Fibroblast of lung (primary cell): Measurements from ENCODE around the gene LHFPL4. TPM values are rescaled to one million over a fixed set of nuclear protein-coding genes. Genes with fewer than 3 reads are reported as not detected.

Experiments
- DNase-seq, 2 donors: peaks; one replicate each; pipeline versions ENCODE4 v3.0.0 to v3.0.0-alpha.2; 2010; ENCODE audit warnings: low read depth in 2 of 2
- H2AFZ ChIP-seq: 2 replicates; pipeline ENCODE4 v1.5.1; 2012; ENCODE audit warnings: low read length, control low read depth, inconsistent platforms
- H3K27ac ChIP-seq: 2 replicates; pipeline ENCODE4 v1.5.1; 2011; ENCODE audit warnings: low read length, control low read depth; ENCODE audit not compliant: insufficient read depth
- H3K27me3 ChIP-seq: 2 replicates; pipeline ENCODE4 v1.5.1; 2011; ENCODE audit warnings: mild to moderate bottlenecking, low read length; ENCODE audit not compliant: control insufficient read depth, insufficient read depth
- H3K36me3 ChIP-seq: 2 replicates; pipeline ENCODE4 v1.5.1; 2011; ENCODE audit warnings: low read length; ENCODE audit not compliant: control insufficient read depth, insufficient read depth
- H3K4me1 ChIP-seq: 2 replicates; pipeline ENCODE4 v1.5.1; 2011; ENCODE audit warnings: low read length; ENCODE audit not compliant: control insufficient read depth, insufficient read depth; ENCODE audit errors: extremely low read depth
- H3K4me2 ChIP-seq: 2 replicates; pipeline ENCODE4 v1.5.1; 2011; ENCODE audit warnings: low read length, control low read depth; ENCODE audit not compliant: insufficient read depth; ENCODE audit errors: extremely low read depth
- H3K4me3 ChIP-seq, 4 experiments: fragments of 200-600 bp in 1 of 4; sonication (generic) in 1 of 4; replicated peaks in 1 of 4; 2 replicates each; pipeline ENCODE4 v1.5.1; 2011 to 2016; ENCODE audit warnings: low read length in 4 of 4, low read depth in 3 of 4, mild to moderate bottlenecking in 3 of 4, control low read depth in 2 of 4, inconsistent platforms in 1 of 4, mixed read lengths in 1 of 4; ENCODE audit not compliant: insufficient read depth in 1 of 4; ENCODE audit errors: control extremely low read depth in 1 of 4
- H3K79me2 ChIP-seq: 2 replicates; pipeline ENCODE4 v1.5.1; 2012; ENCODE audit warnings: mild to moderate bottlenecking, low read length, inconsistent platforms; ENCODE audit not compliant: control insufficient read depth, insufficient read depth
- H3K9ac ChIP-seq: 2 replicates; pipeline ENCODE4 v1.5.1; 2011; ENCODE audit warnings: mild to moderate bottlenecking, low read length, control low read depth; ENCODE audit not compliant: insufficient read depth
- H3K9me3 ChIP-seq: 2 replicates; pipeline ENCODE4 v1.5.1; 2012; ENCODE audit warnings: low read depth, low read length; ENCODE audit not compliant: control insufficient read depth, insufficient read depth
- H4K20me1 ChIP-seq: 2 replicates; pipeline ENCODE4 v1.5.1; 2011; ENCODE audit warnings: low read length; ENCODE audit not compliant: control insufficient read depth, insufficient read depth; ENCODE audit errors: extremely low read depth
- CTCF ChIP-seq, 2 donors: IDR thresholded peaks in 1 of 2; conservative IDR thresholded peaks in 1 of 2; 1 replicate in 1 of 2; 2 replicates in 1 of 2; pipeline ENCODE4 v1.5.1; 2011 to 2012; ENCODE audit warnings: low read length in 2 of 2, control low read depth in 1 of 2, inconsistent platforms in 1 of 2, low read depth in 1 of 2, mild to moderate bottlenecking in 1 of 2
- EZH2 ChIP-seq: IDR thresholded peaks from 2 replicates; pipeline ENCODE4 v1.5.1; 2012; ENCODE audit warnings: low read length, control low read depth, mild to moderate bottlenecking; ENCODE audit errors: missing control alignments
- polyA plus RNA-seq, 2 donors: library from polyadenylated mRNA; depleted of rRNA in 1 of 2; stranded (reverse) in 1 of 2; unstranded in 1 of 2; fragments of >200 nt; gene quantifications; 2 replicates each; pipeline ENCODE4 v1.2.1, GENCODE V29; 2011 to 2012; ENCODE audit warnings: missing spikeins in 1 of 2
- total RNA-seq: library from RNA; depleted of rRNA; stranded (reverse); fragments of >200 nt; gene quantifications from 2 replicates; pipeline ENCODE4 v1.2.1, GENCODE V29; 2014

The LHFPL4 gene
- total and polyA plus RNA-seq, 2 donors (not counting 1 experiment from before 2014, with no cell fraction given), result 0.01 to 0.17 TPM

- H2AFZ ChIP-seq, result no peak overlapping the region
Observed at GRCh38 chr3:9536212-9536611, 17.4 kb downstream of the LHFPL4 start.

GRCh38 chr3:9534429-9534828, 19.2 kb downstream of the LHFPL4 start:
- H3K79me2 ChIP-seq, result no peaks in the 10 kb centered on the region

More at GRCh38 chr3:9536212-9536611, 17.4 kb downstream of the LHFPL4 start:
- no peak overlapping the region for H3K9ac ChIP-seq
- H3K79me2 ChIP-seq, result no peaks in the 10 kb centered on the region
- H3K4me3 ChIP-seq, result no peak overlapping the region
- no peak for DNase-seq
- no peaks in the 10 kb centered on the region for H3K9me3 ChIP-seq
- TF ChIP-seq EZH2 (no peak), CTCF (conservative IDR thresholded peaks at IDR 0.05 in 1 of 2, IDR thresholded peaks at IDR 0.05 in 1 of 2; ENCODE audit: low read depth in 1 of 2, low read length in 2 of 2) (no peak)
- no peaks in the 10 kb centered on the region for H3K36me3 ChIP-seq
- H3K4me1 ChIP-seq, result no peaks in the 10 kb centered on the region
- H3K27ac ChIP-seq, result no peak overlapping the region
- H4K20me1 ChIP-seq, result no peaks in the 10 kb centered on the region
- H3K4me2 ChIP-seq, result no peak overlapping the region
- no peaks in the 10 kb centered on the region for H3K27me3 ChIP-seq

GRCh38 chr3:9525078-9525477, 28.5 kb downstream of the LHFPL4 start:
- Histone ChIP-seq H3K9me3 (no peaks in the 10 kb centered on the region), H2AFZ (no peak overlapping the region), H3K36me3 (no peaks in the 10 kb centered on the region), H3K27ac (no peak overlapping the region), H3K79me2 (no peaks in the 10 kb centered on the region), H3K9ac (no peak overlapping the region), H3K4me3 (no peak overlapping the region), H4K20me1 (no peaks in the 10 kb centered on the region), H3K4me2 (no peak overlapping the region), H3K27me3 (no peaks in the 10 kb centered on the region), H3K4me1 (no peaks in the 10 kb centered on the region)
- no peak for DNase-seq
- TF ChIP-seq EZH2, result no peak
- no peak for TF ChIP-seq CTCF (conservative IDR thresholded peaks at IDR 0.05 in 1 of 2, IDR thresholded peaks at IDR 0.05 in 1 of 2; ENCODE audit: low read depth in 1 of 2, low read length in 2 of 2)

More at GRCh38 chr3:9534429-9534828, 19.2 kb downstream of the LHFPL4 start:
- H3K4me1 ChIP-seq, result no peaks in the 10 kb centered on the region
- no peak for DNase-seq
- no peak overlapping the region for H2AFZ ChIP-seq
- H3K4me3 ChIP-seq, result no peak overlapping the region
- H3K9me3 ChIP-seq, result no peaks in the 10 kb centered on the region
- H3K36me3 ChIP-seq, result no peaks in the 10 kb centered on the region
- no peak overlapping the region for H3K4me2 ChIP-seq
- no peaks in the 10 kb centered on the region for H3K27me3 ChIP-seq
- no peak overlapping the region for H3K9ac ChIP-seq
- H3K27ac ChIP-seq, result no peak overlapping the region
- H4K20me1 ChIP-seq, result no peaks in the 10 kb centered on the region
- TF ChIP-seq CTCF (conservative IDR thresholded peaks at IDR 0.05 in 1 of 2, IDR thresholded peaks at IDR 0.05 in 1 of 2; ENCODE audit: low read depth in 1 of 2, low read length in 2 of 2), result no peak
- no peak for TF ChIP-seq EZH2
